SK-N-SH (cell line): ENCODE results near the gene TBC1D16. TPM values are rescaled to one million over a fixed set of nuclear protein-coding genes. Genes with fewer than 3 reads are reported as not detected.

Experiments used
- CTCF ChIA-PET: fragments of 300-600, 350-600 bp; formaldehyde crosslinking; extraction: SDS; loops from one replicate; lab custom pipeline; 2021; lab: Yijun Ruan, JAX
- POLR2A ChIA-PET: fragments of 350-600 bp; sonication (Branson Sonifier 250); formaldehyde crosslinking; extraction: SDS; loops from one replicate; lab custom pipeline; 2020; ENCODE audit warnings: antibody characterized with exemption, inconsistent platforms; lab: Yijun Ruan, JAX
- DNase-seq: peaks from one replicate; pipeline ENCODE4 v3.0.0; 2012
- H2AFZ ChIP-seq: fragments of 200-600 bp; sonication (generic); 2 replicates; pipeline ENCODE4 v1.8.1; 2016; ENCODE audit warnings: antibody characterized with exemption, mild to moderate bottlenecking, low read depth
- H3F3A ChIP-seq: fragments of 200-600 bp; sonication (generic); replicated peaks from 2 replicates; pipeline ENCODE3; 2016; ENCODE audit warnings: antibody characterized with exemption, mild to moderate bottlenecking; ENCODE audit not compliant: insufficient read depth
- H3K27ac ChIP-seq, 2 experiments: fragments of 200-500 bp in 1 of 2; fragments of 200-600 bp in 1 of 2; sonication (Bioruptor generic) in 1 of 2; sonication (generic), shearing (Covaris generic) in 1 of 2; 2 replicates each; pipeline versions ENCODE4 v1.5.1 to v1.6.1; 2014 to 2016; ENCODE audit warnings: low read depth in 2 of 2, inconsistent platforms in 1 of 2, low read length in 1 of 2, mild to moderate bottlenecking in 1 of 2, mixed read lengths in 1 of 2
- H3K27me3 ChIP-seq: fragments of 200-600 bp; sonication (generic), shearing (Covaris generic); 2 replicates; pipeline ENCODE4 v1.6.1; 2016; ENCODE audit warnings: mixed run types; ENCODE audit not compliant: insufficient read depth
- H3K36me3 ChIP-seq, 2 experiments: fragments of 200-500 bp in 1 of 2; fragments of 200-600 bp in 1 of 2; sonication (Bioruptor generic) in 1 of 2; sonication (generic) in 1 of 2; replicated peaks in 1 of 2; 2 replicates each; pipeline versions ENCODE3 to v1.5.1; 2014 to 2016; ENCODE audit warnings: low read length in 1 of 2, mild to moderate bottlenecking in 1 of 2; ENCODE audit not compliant: insufficient read depth in 2 of 2, control insufficient read depth in 1 of 2
- H3K4me1 ChIP-seq, 2 experiments: fragments of 200-500 bp in 1 of 2; fragments of 200-600 bp in 1 of 2; sonication (Bioruptor generic) in 1 of 2; sonication (generic), shearing (Covaris generic) in 1 of 2; 2 replicates each; pipeline versions ENCODE4 v1.5.1 to v1.6.1; 2014 to 2016; ENCODE audit warnings: low read depth in 1 of 2, low read length in 1 of 2, mixed run types in 1 of 2; ENCODE audit not compliant: insufficient read depth in 2 of 2, control insufficient read depth in 1 of 2
- H3K4me2 ChIP-seq: fragments of 200-600 bp; sonication (generic), shearing (Covaris generic); 2 replicates; pipeline ENCODE4 v1.6.1; 2017; ENCODE audit warnings: mixed run types
- H3K4me3 ChIP-seq, 2 experiments: fragments of 200-500 bp in 1 of 2; fragments of 200-600 bp in 1 of 2; sonication (Bioruptor generic) in 1 of 2; sonication (generic), shearing (Covaris generic) in 1 of 2; 2 replicates each; pipeline versions ENCODE4 v1.5.1 to v1.8.1; 2014 to 2016; ENCODE audit warnings: low read depth in 2 of 2, inconsistent platforms in 1 of 2, low read length in 1 of 2, mild to moderate bottlenecking in 1 of 2, mixed read lengths in 1 of 2, moderate library complexity in 1 of 2
- H3K79me2 ChIP-seq: fragments of 200-600 bp; sonication (generic); 2 replicates; pipeline ENCODE4 v1.8.1; 2017; ENCODE audit warnings: mild to moderate bottlenecking; ENCODE audit not compliant: insufficient read depth
- H3K9ac ChIP-seq: fragments of 200-600 bp; sonication (generic); 2 replicates; pipeline ENCODE4 v1.6.1; 2017; ENCODE audit warnings: mixed run types
- H3K9me2 ChIP-seq: fragments of 200-600 bp; sonication (generic); 2 replicates; pipeline ENCODE4 v1.6.1; 2017; ENCODE audit warnings: mixed run types
- H3K9me3 ChIP-seq: fragments of 200-600 bp; sonication (generic); 2 replicates; pipeline ENCODE4 v1.6.1; 2017; ENCODE audit warnings: mixed run types, mild to moderate bottlenecking, moderate library complexity
- H4K20me1 ChIP-seq: fragments of 200-600 bp; sonication (generic); 2 replicates; pipeline ENCODE4 v1.6.1; 2017; ENCODE audit warnings: mild to moderate bottlenecking, mixed run types; ENCODE audit not compliant: insufficient read depth
- CHD2 ChIP-seq: fragments of 150-350 bp; IDR thresholded peaks from 2 replicates; pipeline ENCODE4 v1.6.1; 2018; ENCODE audit warnings: low read length; ENCODE audit not compliant: partially characterized antibody
- EP300 ChIP-seq, 2 experiments: IDR thresholded peaks; 2 replicates each; pipeline versions ENCODE4 v1.4.0 to v1.6.1; 2012; ENCODE audit warnings: borderline replicate concordance in 1 of 2, low read depth in 1 of 2, low read length in 1 of 2
- FOSL2 ChIP-seq: IDR thresholded peaks from 2 replicates; pipeline ENCODE4 v1.4.0; 2012; ENCODE audit warnings: low read depth, mild to moderate bottlenecking, moderate library complexity, borderline replicate concordance
- GABPA ChIP-seq: IDR thresholded peaks from 2 replicates; pipeline ENCODE4 v1.4.0; 2012; ENCODE audit warnings: low read depth, mild to moderate bottlenecking
- IRF3 ChIP-seq: fragments of 150-350 bp; IDR thresholded peaks from 2 replicates; pipeline ENCODE4 v1.6.1; 2016; ENCODE audit warnings: mild to moderate bottlenecking, low read depth, low read length
- JUND ChIP-seq: IDR thresholded peaks from 2 replicates; pipeline ENCODE4 v1.4.0; 2012
- MEF2A ChIP-seq: IDR thresholded peaks from 2 replicates; pipeline ENCODE4 v1.4.0; 2012; ENCODE audit warnings: low read depth, borderline replicate concordance
- MXI1 ChIP-seq: IDR thresholded peaks from 2 replicates; pipeline ENCODE4 v1.6.1; 2012; ENCODE audit warnings: mild to moderate bottlenecking, low read depth, low read length, improper control_type of control experiment
- NRF1 ChIP-seq: IDR thresholded peaks from 2 replicates; pipeline ENCODE4 v1.6.1; 2012; ENCODE audit warnings: low read depth, mild to moderate bottlenecking, low read length
- RAD21 ChIP-seq: IDR thresholded peaks from 2 replicates; pipeline ENCODE4 v1.6.1; 2012; ENCODE audit warnings: mild to moderate bottlenecking, low read length
- RCOR1 ChIP-seq: fragments of 150-350 bp; IDR thresholded peaks from 2 replicates; pipeline ENCODE4 v1.6.1; 2017; ENCODE audit warnings: antibody characterized with exemption, low read length
- REST ChIP-seq: IDR thresholded peaks from 2 replicates; pipeline ENCODE4 v1.6.1; 2012; ENCODE audit warnings: mild to moderate bottlenecking, low read depth, low read length, moderate library complexity
- TAF1 ChIP-seq: IDR thresholded peaks from 2 replicates; pipeline ENCODE4 v1.6.1; 2012; ENCODE audit warnings: low read depth, mild to moderate bottlenecking, low read length, moderate library complexity, borderline replicate concordance
- YY1 ChIP-seq: IDR thresholded peaks from 2 replicates; pipeline ENCODE4 v1.4.0; 2012; ENCODE audit warnings: low read depth, mild to moderate bottlenecking
- WGBS: methylation state at CpG from one replicate; pipeline ENCODE4 v1.1.6; 2017; ENCODE audit warnings: low lambda C conversion rate; 5-methylcytosine and 5-hydroxymethylcytosine counted together
- polyA plus RNA-seq, 3 experiments: library from polyadenylated mRNA; depleted of rRNA; stranded (reverse); fragments of >200 nt; gene quantifications; 2 replicates each; pipeline ENCODE4 v1.2.3, GENCODE V29; 2012
- TF ChIP-seq, protein P1 (sequence below): IDR thresholded peaks from 2 replicates; pipeline ENCODE4 v1.4.0; 2012; ENCODE audit warnings: low read depth
- TF ChIP-seq, protein P2 (sequence below): IDR thresholded peaks from 2 replicates; pipeline ENCODE4; 2012

Gene TBC1D16
- polyA plus RNA-seq, 1 of the 3 experiments (the other 2 are of a cell fraction) = 14.5 TPM

- Histone ChIP-seq H3K9me2 (no peaks in the 10 kb centered on the region), H3K4me1 (peaks cover 3 to 27% of the 10 kb centered on the region in 2 experiments; a peak in 2 of 4 replicates), H3K4me3 (peak overlapping the region; percentile 82 to 100), H3K4me2 (peak overlapping the region; percentile 100), H2AFZ (peak overlapping the region; percentile 91), H3K79me2 (peaks cover 42% of the 10 kb centered on the region), H3K9me3 (no peaks in the 10 kb centered on the region), H3K27ac (peak overlapping the region; percentile 91 to 96), H4K20me1 (peaks cover 28% of the 10 kb centered on the region)
- POLR2A ChIA-PET = no interaction called here
- TF ChIP-seq MXI1 = 0 out of 2 replicates have a peak, but pooled peaks have one; percentile 6
- TF ChIP-seq REST = no peak
- TF ChIP-seq, all 33 proteins: peak for 1
- H3K27me3 ChIP-seq = no peaks in the 10 kb centered on the region
- peaks cover 13% of the 10 kb centered on the region for H3F3A ChIP-seq
- peak overlapping the region; percentile 99 for H3K9ac ChIP-seq
- H3K36me3 ChIP-seq = peaks cover 16 to 26% of the 10 kb centered on the region in 2 experiments
- CTCF ChIA-PET = interaction anchor here (1.3 to 4.4 kb wide), 3 partner anchors 16 to 31 kb away, joined by 3 to 21 read pairs (median 5); no protein-coding TSS in a partner anchor
- DNase-seq = peak; percentile 92
- 2% methylated on average over 52 of the region's 52 CpGs for WGBS
These were observed 1.2 kb upstream of the TBC1D16 start for GRCh38 chr17:80036715-80037477.

- Histone ChIP-seq H3K9me3 (no peaks in the 10 kb centered on the region), H3K9me2 (no peaks in the 10 kb centered on the region), H4K20me1 (peaks cover 34% of the 10 kb centered on the region), H3K9ac (peak within 1 kb of the TSS; percentile 99), H3K27ac (peak within 1 kb of the TSS; percentile 91 to 96), H3K4me1 (peaks cover 3 to 31% of the 10 kb centered on the region in 2 experiments; a peak in 2 of 4 replicates), H3K79me2 (peaks cover 49% of the 10 kb centered on the region), H3K4me3 (peak within 1 kb of the TSS; percentile 82 to 100), H3K27me3 (no peaks in the 10 kb centered on the region), H2AFZ (peak within 1 kb of the TSS; percentile 91), H3K36me3 (peaks cover 11 to 18% of the 10 kb centered on the region in 2 experiments), H3K4me2 (peak within 1 kb of the TSS; percentile 100), H3F3A (peaks cover 13% of the 10 kb centered on the region)
- WGBS = 2% methylated on average over 84 of the region's 89 CpGs
- DNase-seq = peak; percentile 99
- POLR2A ChIA-PET = no interaction called here
- CTCF ChIA-PET = interaction anchor here (3.0 kb wide), 1 partner anchor 28 kb away, joined by 15 read pairs; no protein-coding TSS in a partner anchor
- peak; percentile 76 for TF ChIP-seq TAF1
- TF ChIP-seq IRF3 = no peak
- TF ChIP-seq RAD21 = no peak
- TF ChIP-seq RCOR1 = peak; percentile 54
- no peak for TF ChIP-seq JUND
- TF ChIP-seq, protein P1, sequence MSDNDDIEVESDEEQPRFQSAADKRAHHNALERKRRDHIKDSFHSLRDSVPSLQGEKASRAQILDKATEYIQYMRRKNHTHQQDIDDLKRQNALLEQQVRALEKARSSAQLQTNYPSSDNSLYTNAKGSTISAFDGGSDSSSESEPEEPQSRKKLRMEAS = peak; percentile 70
- no peak for TF ChIP-seq FOSL2
- TF ChIP-seq NRF1 = 0 out of 2 replicates have a peak, but pooled peaks have one; percentile 12
- TF ChIP-seq CHD2 = peak; percentile 19
- TF ChIP-seq MEF2A = no peak
- no peak for TF ChIP-seq EP300 (IDR thresholded peaks at IDR 0.05; ENCODE audit: borderline replicate concordance in 1 of 2, low read depth in 1 of 2, low read length in 1 of 2)
- TF ChIP-seq GABPA = peak; percentile 70
- TF ChIP-seq, protein P2, sequence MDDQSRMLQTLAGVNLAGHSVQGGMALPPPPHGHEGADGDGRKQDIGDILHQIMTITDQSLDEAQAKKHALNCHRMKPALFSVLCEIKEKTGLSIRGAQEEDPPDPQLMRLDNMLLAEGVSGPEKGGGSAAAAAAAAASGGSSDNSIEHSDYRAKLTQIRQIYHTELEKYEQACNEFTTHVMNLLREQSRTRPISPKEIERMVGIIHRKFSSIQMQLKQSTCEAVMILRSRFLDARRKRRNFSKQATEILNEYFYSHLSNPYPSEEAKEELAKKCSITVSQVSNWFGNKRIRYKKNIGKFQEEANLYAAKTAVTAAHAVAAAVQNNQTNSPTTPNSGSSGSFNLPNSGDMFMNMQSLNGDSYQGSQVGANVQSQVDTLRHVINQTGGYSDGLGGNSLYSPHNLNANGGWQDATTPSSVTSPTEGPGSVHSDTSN = no peak
- TF ChIP-seq YY1 = peak; percentile 92
These were observed 454 bp upstream of the TBC1D16 start, which contains the start of gene CCDC40 for GRCh38 chr17:80035937-80036714. CCDC40 (plus strand) TSS chr17:80036642; CDS start chr17:80036663, 21 bp downstream.
